GM21360 (cell line): ENCODE data around the gene SOX11.

ENCODE experiments used
- ATAC-seq: cut with Tn5 transposase; IDR thresholded peaks from one replicate; pipeline ENCODE4 v1.9.1; 2021; ENCODE audit warnings: mild to moderate bottlenecking, moderate library complexity; ENCODE audit not compliant: unreplicated experiment

The SOX11 gene

GRCh38 chr2:5691221-5691984 lies 781 bp upstream of the SOX11 start:
- ATAC-seq, result no peak

GRCh38 chr2:5692561-5693286 lies 540 bp downstream of the SOX11 start:
- no peak for ATAC-seq

- ATAC-seq, result no peak
Measured at GRCh38 chr2:5693287-5694201, 1.4 kb downstream of the SOX11 start.

- no peak for ATAC-seq
Measured at GRCh38 chr2:5694306-5694705, 2.1 kb downstream of the SOX11 start.

- no peak for ATAC-seq
Measured at GRCh38 chr2:5695654-5696403, 3.6 kb downstream of the SOX11 start.

GRCh38 chr2:5696404-5696944 lies 4.3 kb downstream of the SOX11 start:
- no peak for ATAC-seq

GRCh38 chr2:5696945-5697521 lies 4.8 kb downstream of the SOX11 start:
- no peak for ATAC-seq

GRCh38 chr2:5697562-5697961 lies 5.4 kb downstream of the SOX11 start:
- ATAC-seq, result no peak

- ATAC-seq, result no peak
Measured at GRCh38 chr2:5698134-5698533, 6.0 kb downstream of the SOX11 start.

- no peak for ATAC-seq
Measured at GRCh38 chr2:5699963-5700362, 7.8 kb downstream of the SOX11 start.

GRCh38 chr2:5700551-5700950 lies 8.4 kb downstream of the SOX11 start:
- no peak for ATAC-seq

GRCh38 chr2:5701266-5701665 lies 9.1 kb downstream of the SOX11 start:
- no peak for ATAC-seq

- ATAC-seq, result no peak
Measured at GRCh38 chr2:5703166-5703565, 11.0 kb downstream of the SOX11 start.

- no peak for ATAC-seq
Measured at GRCh38 chr2:5705490-5705889, 13.3 kb downstream of the SOX11 start.

- no peak for ATAC-seq
Measured at GRCh38 chr2:5706717-5707455, 14.7 kb downstream of the SOX11 start.

- no peak for ATAC-seq
Measured at GRCh38 chr2:5710615-5711014, 18.4 kb downstream of the SOX11 start.

- no peak for ATAC-seq
Measured at GRCh38 chr2:5713101-5713500, 20.9 kb downstream of the SOX11 start.

- no peak for ATAC-seq
Measured at GRCh38 chr2:5719629-5720334, 27.6 kb downstream of the SOX11 start.

- no peak for ATAC-seq
Measured at GRCh38 chr2:5720426-5720825, 28.2 kb downstream of the SOX11 start.
